Limb (tissue), 2 donors: ENCODE results near the gene L3MBTL4.

Source experiments
- DNase-seq, 2 donors: peaks; one replicate each; pipeline ENCODE4 v3.0.0-alpha.2; 2016; ENCODE audit errors: extremely low spot score in 2 of 2

The L3MBTL4 gene

DNA sequence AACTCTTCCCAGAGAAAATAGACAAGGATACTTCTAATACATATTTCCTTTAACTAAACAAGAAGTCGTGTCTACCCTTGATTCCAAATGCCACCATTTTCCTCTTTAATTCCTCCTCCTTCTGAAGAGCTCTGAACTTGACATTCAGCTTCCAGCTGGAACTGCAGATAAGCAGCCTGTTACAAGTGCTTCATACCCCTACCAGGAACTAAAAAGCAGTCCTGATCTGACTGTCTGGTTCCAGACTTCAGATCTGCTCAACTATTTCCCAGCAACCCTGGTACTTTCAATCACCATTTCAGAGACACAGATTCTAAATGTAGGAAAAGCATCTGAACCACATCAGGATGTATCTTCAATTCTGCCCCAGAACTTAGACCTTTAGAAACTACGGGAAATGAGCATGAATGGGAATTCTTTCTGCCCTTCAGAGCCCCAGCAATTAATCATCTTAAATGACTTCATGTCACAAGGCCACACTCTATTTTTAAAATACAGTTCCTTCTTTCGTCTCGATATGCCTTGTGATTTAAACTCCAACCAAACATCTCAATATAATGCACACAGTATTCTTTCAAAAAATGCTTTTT, 159.5 kb downstream of the L3MBTL4 start:
- no peak for DNase-seq

GRCh38 chr18:6254456-6254855, 160.3 kb downstream of the L3MBTL4 start:
- DNase-seq: no peak

GRCh38 chr18:6251084-6251483, 163.6 kb downstream of the L3MBTL4 start:
- DNase-seq: no peak

GRCh38 chr18:6249788-6250187, 164.9 kb downstream of the L3MBTL4 start:
- DNase-seq: no peak

DNA sequence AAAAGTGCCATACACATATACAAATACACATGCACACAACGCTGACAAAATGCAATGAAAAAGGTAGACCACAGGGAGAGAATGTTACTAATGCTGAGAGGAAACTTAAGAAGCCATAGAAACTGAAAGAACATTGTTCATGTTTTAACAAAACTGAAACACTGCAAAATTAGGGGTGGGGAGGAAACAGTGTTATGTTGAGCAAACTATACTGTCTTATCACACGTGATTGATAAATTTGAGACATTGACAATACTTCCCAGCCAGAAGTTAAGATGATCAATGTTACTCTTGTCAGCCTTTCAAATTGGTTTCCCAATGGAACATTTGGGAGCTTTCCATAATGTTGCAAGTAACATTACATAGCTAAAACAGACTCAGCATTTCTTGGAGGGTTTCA, 165.5 kb downstream of the L3MBTL4 start:
- DNase-seq: no peak

DNA sequence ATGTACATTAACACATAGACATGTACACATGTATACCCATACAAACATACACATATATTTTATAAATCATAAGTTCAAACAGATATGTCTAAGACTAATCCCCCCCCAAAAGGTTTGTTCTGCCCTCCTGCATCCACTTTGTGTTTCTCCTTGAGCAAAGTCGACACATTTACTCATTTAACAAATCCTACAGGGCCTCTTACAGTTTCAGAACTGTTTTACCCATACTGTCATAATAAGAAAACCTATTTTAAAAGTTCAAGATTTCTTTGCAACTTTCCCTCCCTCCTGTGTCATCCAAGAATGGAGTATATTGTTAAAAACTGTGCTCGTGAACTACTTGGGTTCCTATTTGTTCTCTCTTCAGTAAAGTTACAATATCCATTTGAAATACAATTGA, 166.7 kb downstream of the L3MBTL4 start:
- no peak for DNase-seq

- DNase-seq: no peak
Measured at GRCh38 chr18:6242004-6242403, 172.7 kb downstream of the L3MBTL4 start.

DNA sequence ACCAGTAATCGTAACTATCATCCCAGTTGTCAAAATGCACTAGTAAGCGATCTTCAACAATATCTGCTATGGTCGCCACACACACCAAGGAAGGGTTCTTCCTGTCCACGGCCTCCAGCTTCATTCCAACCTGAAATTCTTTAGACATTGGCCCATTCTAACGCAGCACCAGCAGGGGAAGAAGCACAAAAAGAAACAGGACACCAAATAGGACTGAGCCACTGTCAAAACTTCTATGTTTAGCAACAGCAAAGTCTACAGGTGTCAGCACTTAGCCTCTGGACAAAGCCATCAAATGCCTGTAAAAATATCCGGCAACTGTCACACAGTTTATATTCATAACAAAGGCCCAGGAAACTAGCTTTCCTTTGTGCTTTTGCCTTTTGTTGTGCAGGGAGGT, 175.0 kb downstream of the L3MBTL4 start:
- DNase-seq: no peak

DNA sequence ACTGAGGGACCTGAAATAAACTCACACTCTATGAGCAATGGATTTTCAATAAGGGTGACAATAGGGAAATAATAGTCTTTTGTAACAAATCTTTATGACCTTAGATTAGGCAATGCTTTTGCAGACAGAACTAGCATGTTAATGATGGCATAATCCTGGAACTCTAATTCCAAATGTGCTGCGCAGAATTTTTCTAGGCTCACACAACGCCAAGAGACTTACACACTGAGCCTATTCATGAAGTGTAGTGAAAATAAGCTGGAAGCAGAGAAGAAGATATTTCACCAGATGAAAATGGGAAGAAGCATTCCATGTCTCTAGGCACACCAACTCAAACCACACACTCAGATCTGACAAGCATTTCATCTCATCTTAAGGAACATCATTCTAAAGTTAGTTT, 178.5 kb downstream of the L3MBTL4 start:
- DNase-seq: no peak

- DNase-seq: no peak
Measured at GRCh38 chr18:6222271-6222670, 192.4 kb downstream of the L3MBTL4 start.

DNA sequence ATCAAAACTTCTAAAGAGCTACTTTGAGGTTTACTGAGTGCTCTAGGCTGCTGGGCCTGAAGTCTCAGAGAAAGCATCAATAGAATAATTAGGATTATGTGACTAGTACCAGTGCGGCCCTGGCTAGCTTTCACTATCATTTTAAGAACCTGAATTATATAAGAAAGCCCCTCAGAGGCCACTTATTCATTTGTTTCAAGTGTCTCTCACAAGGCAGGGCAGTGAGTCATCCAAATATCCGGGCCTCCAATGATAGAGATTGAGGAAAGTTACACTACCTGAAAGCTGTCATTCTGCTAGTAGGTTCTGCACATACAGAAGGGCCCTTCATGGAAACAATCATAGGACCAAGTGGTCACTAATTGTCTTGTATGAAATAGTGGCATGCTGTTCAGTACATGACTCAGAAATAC, 193.1 kb downstream of the L3MBTL4 start:
- DNase-seq: no peak

DNA sequence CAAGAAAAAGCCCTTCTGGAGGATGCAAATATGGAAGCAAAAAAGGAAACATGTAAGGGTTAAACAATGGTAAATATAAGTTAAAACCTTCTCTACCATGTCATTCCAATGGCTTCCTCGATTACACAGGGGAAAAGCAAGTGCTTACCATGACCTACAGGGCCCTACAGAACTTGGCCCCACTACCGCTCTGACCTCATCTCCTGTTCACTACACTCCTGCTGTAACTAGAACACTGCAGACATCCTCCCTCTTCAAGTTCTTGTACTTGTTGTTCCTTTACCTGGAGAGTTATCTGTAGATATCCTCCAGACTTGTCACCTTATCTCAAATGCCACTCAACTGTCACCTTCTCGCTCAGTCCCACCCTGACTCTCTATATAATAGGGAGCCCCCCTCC, 194.6 kb downstream of the L3MBTL4 start:
- no peak for DNase-seq

- DNase-seq: peak; percentile 48 to 68
Measured at GRCh38 chr18:6219116-6219717, 195.5 kb downstream of the L3MBTL4 start.

- DNase-seq: no peak
Measured at GRCh38 chr18:6215888-6216287, 198.8 kb downstream of the L3MBTL4 start.

DNA sequence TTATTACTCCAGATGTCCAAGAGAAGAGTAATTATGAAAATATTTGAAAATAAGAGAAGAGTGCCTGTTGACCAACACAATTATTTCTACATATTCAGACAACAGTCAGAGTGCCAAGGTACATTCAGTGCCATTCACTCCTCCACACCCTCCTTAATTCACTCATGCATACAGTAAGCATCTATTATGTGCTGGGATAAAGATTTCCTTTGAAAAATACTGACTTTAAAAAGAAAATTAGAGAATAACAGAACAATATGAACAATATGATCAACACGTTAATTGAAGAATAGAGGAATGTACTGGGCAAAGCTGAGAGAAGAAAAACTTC, 203.6 kb downstream of the L3MBTL4 start:
- DNase-seq: no peak

DNA sequence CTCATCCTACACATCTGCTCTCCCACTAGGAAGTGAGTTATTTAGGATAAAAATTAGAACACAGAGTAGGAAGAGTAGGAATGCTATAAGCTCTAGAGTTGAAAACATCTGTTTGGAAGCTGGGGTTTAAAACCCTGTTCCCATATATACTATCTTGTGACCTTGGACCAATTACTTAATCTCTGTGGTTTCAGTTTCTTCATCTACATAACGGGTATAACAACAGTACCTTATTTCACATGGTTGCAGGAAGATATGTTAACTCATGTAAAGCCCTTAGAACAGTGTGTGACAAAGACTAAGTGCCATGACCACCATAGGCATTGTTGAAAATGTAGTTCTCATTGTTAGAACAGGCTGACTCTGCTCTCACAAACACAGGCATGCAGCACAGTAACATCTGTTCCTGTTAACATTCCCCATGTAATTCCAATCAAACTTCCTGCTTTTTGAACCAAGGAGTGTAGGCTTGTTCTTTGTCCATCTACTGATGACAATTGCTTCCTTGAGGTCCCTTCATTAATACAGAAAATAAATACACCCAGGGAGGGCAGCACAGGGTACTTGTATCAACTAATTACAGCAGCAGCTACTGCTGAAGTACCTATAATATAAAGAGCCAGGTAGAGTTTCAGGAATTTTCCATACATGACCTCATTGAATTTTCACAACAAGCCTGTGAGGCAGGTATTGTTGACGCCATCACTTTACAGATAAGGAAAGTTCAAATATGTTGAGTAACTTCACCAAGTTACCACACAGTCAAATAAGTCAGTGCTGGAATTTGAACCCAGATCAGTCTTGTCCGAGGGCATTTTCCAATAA, 204.2 kb downstream of the L3MBTL4 start:
- no peak for DNase-seq

- DNase-seq: no peak
Measured at GRCh38 chr18:6207941-6208340, 206.8 kb downstream of the L3MBTL4 start.

- no peak for DNase-seq
Measured at GRCh38 chr18:6207116-6207515, 207.6 kb downstream of the L3MBTL4 start.

DNA sequence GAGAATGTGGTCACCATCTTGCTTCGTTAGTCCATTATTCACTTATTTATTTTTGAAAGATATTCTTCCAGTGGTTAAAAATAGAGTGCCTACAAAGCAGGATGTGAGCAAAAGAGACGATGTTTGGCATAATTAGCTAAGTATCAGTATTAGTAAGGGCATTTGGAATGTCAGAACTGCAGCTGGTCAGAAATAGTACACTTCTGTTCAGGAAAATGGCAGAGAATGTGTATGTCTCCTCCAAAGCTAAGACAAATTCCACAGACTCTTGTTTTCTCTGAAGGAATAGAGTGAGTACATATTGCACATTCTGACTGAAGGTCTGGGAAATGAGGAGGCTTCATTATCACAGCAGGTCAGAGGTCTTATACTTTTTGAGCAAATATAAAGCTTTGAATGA, 209.0 kb downstream of the L3MBTL4 start:
- DNase-seq: no peak

DNA sequence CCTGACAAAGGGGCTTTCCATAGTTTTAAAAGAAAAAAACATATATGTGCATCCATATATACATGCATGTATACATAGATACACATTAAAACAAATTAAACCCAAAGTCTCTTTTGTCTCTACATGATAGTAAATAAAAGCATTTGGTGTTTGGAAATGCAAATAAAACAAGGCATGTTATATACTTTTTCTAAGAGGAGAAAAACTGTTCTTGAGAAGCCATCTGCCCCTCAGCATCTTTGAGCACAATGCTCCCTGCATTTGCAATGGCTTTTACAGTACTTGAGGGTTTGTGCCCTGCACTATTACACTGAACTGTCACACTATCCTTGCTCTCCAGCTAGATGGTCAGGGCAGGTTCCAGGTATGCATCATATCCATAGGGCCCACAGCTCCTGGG, 210.2 kb downstream of the L3MBTL4 start:
- no peak for DNase-seq

DNA sequence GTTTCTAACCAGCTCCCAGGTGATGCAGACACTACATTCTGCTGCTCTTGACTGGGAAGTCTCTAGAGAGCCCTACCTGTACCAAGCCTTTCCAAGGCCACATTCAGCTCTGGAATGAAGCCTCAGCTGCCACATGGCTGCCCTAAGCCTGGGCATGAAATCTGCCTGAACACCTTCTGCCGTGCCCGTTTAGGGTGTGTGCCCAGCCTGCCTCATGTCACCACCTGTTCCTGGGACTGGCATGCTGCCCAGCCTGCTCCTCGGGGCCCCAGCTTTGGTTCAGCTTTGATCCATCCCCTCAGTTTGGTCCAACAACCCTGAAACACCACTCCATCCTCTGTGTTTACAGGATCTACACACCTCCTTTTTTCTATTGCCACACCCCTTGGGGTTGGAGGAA, 210.9 kb downstream of the L3MBTL4 start:
- DNase-seq: no peak

GRCh38 chr18:6202861-6203260, 211.8 kb downstream of the L3MBTL4 start:
- no peak for DNase-seq

- DNase-seq: no peak
Measured at GRCh38 chr18:6200204-6200774, 214.4 kb downstream of the L3MBTL4 start.
